AML-193 (cell line): Measurements from ENCODE around the gene ADSS1.
"Not testable (repeated sequence)": the region's sequence is repeated elsewhere in the genome, so short reads cannot be mapped to it uniquely, and the experiment has no call there.

Experiments
- DNase-seq, 2 experiments: peaks; one replicate each; lab custom pipeline; 2025; lab: John Stamatoyannopoulos, UW

Gene ADSS1

DNA sequence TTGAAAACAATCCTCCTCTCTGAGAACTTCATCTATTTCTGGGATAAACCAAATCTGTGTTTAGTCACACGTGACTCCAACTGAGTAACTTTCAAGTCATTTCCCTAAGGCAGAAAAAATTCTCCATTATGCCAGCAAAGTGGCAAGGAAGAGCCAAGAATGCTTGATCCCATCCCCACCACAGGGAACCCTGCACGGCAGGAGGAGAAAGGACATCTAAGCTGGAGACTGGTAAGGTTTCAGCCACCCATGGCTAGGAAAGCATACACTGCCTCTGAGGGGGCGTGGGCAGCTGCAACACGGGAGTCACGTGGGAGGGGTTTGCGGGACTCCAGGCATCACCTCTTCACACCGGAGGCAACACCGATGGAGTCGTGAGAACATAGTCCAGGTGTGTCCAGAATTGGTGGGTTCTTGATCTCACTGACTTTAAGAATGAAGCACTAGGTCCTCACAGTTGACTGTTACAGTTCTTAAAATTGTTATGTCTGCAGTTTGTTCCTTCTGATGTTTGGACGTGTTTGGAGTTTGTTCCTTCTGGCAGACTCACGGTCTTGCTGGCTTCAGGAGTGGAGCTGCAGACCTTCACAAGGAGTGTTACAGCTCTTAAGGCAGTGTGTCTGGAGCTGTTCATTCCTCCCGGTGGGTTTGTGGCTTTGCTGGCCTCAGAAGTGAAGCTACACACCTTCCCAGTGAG, 26.2 kb downstream of the ADSS1 start:
- no peak for DNase-seq

DNA sequence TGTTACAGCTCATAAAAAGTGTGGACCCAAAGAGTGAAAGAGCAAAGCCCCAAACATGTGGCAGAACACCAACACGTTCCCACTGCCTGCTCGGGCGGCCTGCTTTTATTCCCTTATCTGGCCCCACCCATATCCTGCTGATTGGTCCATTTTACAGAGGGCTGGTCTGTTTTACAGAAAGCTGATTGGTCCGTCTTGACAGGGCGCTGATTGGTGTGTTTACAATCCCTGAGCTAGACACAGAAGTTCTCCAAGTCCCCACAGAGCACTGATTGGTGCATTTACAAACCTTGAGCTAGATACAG, 26.7 kb downstream of the ADSS1 start:
- not testable (repeated sequence) for DNase-seq

DNA sequence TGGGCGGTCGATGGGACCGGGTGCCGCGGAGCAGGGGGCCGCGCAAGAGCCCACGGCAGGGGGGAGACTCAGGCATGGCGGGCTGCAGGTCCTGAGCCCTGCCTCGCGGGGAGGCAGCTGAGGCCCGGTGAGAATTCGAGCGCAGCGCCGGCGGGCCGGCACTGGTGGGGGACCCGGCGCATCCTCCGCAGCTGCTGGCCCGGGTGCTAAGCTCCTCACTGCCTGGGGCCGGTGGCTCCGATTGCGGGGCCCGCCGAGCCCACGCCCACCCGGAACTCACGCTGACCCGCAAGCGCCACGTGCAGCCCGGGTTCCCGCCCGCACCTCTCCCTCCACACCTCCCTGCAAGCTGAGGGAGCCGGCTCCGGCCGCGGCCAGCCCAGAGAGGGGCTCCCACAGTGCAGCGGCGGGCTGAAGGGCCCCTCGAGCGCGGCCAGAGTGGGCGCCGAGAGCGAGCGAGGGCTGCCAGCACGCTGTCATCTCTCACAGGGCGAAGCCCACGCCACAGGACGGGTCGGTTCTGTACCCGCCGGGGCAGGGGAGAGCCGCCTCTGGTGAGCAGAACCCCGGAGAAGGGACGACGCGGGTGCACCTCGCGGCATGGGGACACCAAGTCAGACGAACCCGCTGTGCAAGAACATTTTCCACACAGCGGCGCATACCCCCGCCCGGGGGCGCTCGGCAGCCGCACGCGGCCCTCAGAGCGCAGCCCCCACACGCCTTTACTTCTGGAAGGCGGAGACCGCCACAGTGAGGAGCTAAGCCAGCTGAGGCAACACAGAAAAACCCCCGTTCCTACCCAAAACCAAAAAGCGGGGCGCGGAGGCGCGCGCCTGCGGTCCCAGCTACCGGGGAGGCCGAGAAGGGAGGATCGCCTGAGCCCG, 27.8 kb downstream of the ADSS1 start:
- peak; percentile 40 to 54 for DNase-seq

DNA sequence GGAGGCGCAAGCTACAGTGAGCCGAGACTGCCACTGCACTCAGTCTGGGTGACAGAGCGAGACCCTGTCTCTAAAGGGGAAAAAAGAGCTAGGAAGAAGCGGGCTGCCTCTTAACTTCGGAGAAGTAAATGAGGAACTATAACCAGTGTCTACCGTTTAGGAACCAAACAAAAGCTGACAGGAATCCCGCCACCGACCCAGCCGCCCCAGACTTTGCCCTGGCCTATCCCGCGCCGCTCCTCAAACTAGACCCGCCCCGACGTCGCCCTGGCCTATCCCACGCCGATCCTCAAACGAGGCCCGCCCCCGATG, 28.4 kb downstream of the ADSS1 start:
- peak in 1 of 2 experiments; percentile 100 for DNase-seq

DNA sequence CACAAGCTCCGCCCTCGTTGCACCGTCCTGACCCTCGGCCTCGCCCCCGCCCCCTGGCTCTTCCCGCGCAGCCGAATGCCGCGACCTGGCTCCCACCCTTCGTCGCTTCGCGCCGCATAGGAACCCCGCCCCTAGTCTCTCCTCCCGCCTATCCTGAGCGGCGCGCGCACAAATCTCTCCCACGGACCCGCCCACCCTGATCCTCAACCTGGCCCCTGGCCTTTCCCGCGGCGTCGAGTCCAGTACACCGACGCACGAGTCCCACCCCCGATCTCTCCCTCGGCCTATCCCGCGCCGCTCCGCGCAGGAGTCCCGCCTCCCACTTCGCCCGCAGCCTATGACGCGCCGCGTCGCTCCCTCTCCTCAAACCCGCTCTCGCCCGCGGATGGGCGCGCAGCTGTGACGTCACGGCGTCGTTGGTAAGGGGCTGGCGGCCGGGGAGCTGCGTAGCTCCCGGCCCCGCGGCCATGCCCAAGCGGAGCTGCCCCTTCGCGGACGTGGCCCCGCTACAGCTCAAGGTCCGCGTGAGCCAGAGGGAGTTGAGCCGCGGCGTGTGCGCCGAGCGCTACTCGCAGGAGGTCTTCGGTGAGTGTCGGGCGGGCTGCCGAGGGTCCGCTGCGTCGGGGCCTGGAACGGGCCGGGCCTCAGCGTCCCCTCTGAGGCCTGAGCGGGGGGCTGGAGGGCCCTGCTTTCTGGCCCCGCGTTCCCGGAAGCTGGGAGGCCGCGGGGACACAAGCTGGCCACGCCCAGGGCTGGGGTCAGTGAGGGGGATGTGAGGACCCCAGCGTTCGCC, 28.9 kb downstream of the ADSS1 start, which contains the start of gene SIVA1:
SIVA1 (plus strand) TSS at position 413 of the 793 bp plus-strand sequence; CDS start at position 468, 55 bp downstream.
- DNase-seq: peak; percentile 99 to 100

DNA sequence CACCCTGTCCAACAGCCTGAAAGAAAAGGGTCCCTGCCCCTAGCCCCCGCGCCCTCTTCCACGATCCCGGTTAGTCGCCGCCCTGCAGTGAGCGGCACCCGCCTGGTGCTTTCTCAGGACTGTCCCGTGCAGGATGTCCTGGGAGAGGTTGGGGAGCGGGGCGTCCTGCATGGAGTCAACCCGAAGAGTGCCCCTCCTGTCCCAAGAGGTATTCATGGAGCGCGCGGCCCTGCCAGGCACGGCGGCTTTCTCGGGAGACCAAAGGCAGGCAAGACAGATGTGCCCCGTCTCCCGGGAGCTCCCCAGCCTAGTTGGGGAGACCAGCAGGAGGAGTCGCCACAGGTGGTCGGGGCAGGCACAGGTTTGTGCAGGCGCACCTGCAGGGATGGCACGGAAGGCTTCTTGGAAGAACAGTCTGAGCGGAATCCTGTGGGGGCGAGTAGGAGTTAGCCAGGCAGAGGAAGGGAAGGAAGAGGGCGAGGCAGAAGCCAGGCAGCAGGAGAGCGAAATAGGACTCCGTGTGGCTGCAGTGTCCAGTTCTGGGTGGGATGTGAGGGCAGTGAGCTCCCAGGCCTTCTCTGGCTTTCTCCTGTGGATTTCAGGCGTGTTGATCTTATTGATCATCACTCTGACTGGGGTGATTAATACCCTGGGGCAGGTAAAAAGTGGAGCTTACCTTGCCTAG, 29.6 kb downstream of the ADSS1 start:
- no peak for DNase-seq

DNA sequence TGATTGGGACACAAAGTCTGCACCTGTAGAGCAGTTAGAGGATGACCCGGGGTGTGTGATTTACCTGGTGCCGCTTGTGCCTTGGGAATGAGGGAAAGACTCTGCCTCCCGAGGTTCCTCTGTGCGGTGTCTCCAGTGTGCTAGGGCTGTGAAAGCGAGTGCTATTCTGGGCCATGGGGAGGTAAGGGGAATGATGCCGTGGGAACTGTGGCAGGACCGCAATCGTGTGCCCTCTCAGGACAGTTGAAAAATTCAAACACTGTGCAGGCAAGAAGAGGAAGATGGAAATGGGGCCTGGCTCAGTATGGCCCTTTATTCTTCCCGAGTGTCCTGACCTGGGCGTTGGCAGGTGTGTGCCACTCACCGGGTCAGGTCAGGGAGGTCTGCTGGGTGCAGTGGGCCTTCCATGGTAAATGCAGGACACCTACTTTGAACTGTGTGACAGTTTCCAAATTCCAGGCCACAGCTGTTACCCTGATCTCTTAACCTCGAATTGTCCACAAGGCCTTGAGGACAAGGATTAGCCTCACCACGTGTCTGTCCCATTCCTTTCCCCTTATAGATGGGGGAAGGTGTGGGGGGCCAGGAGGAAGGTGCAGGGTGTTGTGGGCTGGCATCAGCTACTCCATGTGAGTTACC, 30.3 kb downstream of the ADSS1 start:
- DNase-seq: no peak

DNA sequence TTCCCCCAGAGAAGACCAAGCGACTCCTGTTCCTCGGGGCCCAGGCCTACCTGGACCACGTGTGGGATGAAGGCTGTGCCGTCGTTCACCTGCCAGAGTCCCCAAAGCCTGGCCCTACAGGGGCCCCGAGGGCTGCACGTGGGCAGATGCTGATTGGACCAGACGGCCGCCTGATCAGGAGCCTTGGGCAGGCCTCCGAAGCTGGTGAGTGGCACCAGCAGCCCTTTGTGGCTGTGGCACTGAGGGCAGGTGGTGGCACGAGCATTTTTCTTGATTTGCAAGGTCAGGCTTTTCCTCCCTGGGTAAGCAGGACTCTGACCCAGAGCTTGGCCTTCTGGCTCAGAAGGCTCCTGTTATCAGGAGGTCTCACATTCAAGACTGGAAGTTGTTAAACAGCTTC, 31.6 kb downstream of the ADSS1 start:
- DNase-seq: no peak

DNA sequence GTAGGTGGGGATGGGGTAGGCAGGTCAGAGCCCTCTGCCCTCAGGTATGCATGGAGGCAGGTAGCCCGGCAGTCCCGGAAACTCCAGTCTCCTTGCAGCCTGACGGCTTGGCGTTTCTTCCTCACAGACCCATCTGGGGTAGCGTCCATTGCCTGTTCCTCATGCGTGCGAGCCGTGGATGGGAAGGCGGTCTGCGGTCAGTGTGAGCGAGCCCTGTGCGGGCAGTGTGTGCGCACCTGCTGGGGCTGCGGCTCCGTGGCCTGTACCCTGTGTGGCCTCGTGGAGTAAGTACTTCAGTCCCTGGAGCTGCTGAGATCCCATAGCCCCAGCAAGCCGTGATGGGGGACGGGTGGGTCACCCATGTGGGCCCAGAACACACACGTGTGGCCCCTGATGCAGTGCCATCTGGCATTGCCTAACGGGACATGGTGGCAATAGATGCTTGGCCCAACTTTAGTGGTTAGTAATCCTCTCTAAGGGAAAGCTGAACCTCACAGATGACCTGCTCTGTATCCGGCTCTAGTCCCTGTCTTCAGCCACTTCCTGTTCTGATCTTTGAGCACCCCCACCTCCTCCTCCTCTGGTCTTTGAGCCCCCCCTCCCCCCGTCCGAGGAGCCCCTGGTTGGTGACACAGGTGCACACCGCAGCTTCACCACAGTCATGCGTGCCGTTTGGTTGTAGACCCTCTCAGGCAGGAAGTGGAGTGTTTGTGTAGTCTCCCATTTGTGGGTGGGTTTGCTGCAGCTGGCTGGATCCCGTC, 32.6 kb downstream of the ADSS1 start:
- no peak for DNase-seq

DNA sequence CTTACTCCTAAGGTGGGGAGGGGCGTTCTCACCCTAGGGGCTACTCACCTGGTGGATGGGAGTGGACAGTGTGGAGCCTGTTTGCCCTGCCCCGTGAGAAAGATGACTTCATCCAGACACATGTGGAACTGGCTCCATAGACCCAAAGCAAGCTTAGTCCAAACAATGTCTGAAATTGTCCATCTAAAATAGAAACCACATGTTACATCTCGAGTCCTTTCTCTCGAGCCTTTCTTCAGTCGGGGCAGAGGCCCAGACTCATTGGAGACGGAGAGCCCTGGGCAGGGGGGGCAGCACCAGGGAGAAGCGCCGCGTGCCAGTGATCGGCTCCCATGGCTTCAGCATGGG, 33.2 kb downstream of the ADSS1 start:
- DNase-seq: no peak

DNA sequence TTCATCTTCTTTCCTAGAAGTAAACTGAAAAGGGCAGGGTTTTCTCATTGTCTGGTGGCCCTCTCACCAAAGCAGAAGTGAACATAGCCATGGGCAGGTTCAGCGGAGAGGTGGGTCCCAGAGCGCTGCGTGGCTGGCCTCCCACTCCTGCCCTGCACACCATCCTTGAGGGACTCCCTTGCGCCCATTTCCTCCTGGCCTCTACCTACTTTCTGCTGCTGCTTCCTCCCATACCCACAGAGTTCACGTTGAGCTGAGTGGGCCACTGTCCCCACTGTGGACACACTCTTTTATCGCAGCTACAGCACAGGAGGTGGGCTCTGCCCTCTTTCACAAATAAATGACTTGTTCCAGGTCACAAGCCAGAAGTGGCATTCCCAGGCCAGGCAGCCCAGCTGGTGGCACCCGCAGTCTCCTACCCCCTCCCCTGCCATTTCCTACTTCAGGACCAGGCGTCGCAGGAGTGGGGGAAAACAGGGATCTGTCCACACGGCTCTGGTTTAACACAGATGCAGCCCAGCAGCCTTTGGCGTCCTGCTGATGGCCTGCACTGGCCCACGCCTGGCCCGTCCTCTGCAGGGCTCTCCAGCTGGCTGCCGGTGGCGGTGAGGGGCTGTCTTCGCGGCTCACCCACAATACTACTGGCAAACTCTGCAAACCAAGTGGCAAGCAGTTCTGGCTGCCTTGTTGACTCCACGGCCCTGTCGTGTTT, 33.8 kb downstream of the ADSS1 start:
- DNase-seq: no peak

DNA sequence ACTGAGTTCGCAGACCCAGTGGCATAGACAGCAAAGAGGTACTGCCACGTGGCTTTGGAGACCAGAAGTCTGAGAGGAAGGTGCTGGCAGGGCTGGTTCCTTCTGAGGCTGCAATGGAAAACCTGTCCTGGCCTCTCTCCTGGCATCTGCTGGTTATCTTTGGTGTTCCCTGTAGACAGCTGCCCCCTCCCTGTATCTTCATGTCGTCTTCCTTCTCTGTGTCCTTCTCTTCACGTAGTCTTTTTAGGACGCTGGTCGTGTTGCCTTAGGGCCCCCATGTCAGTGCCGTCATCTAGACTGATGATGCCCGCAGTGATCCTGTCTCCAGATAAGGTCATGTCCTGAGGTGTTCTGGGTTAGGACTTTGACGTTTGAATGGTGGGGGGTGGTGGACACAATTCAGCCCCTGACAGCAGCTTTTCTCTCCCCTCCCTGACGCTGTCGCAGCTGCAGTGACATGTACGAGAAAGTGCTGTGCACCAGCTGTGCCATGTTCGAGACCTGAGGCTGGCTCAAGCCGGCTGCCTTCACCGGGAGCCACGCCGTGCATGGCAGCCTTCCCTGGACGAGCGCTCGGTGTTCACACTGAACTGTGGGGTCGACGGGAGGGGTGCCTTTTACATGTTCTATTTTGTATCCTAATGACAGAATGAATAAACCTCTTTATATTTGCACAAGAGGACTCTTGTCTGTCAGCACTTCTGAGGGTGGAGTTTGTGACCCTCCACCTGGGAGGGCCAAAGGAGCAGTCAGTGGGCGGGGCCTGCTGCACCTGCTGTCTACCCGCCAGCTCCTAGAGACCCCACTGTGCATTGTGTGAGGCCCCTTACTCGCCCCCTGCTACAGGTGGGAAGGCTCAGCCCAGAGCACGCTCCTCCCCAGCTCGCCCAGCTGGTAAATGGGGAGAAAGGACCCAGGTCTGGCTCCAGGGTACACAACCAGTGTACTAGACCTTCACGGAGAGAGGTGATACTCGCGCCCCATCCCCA, 35.2 kb downstream of the ADSS1 start:
- DNase-seq: no peak

DNA sequence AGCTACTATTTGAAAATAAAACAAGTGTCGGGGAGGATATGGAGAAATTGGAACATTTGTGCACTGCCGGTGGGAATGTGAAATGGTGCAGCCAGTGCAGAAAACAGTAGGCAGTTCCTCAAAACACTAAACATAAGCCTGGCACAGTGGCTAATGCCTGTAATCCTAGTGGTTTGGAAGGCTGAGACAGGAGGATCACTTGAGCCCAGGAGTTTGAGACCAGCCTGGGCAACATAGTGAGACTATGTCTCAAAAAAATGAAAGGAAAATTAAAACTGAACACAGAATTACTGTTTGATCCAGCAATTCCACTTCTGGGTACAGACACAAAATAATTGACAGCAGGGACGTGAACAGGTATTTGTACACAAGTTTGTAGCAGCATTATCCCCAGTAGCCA, 41.5 kb downstream of the ADSS1 start:
- no peak for DNase-seq

DNA sequence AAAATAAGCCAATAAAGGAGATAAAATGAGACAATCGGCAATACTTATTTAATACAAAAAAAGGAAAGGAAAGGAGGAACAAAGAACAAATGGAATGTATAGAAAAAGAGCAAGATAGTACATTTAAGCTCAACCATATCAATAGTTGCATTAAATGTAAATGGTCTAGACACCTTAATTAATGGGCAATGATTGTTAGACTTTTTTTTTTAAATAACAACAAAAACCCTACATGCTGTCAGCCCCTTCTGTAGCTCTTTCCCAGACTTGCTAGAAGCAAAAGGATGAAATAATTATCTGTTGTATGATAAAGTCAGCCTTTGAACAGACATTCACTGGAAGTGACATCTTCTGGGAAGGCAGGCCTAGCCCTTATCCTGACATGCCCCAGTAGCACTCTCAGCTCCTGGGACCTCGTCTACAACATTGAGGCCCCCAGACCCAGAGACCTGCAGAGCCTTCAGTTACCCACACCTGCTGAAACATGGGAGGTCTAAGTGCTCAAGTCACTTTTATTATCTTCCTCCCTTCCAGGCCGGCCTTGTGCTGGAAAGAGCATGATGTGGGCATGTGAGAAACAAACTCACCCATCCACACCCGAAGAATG, 42.3 kb downstream of the ADSS1 start:
- DNase-seq: no peak

DNA sequence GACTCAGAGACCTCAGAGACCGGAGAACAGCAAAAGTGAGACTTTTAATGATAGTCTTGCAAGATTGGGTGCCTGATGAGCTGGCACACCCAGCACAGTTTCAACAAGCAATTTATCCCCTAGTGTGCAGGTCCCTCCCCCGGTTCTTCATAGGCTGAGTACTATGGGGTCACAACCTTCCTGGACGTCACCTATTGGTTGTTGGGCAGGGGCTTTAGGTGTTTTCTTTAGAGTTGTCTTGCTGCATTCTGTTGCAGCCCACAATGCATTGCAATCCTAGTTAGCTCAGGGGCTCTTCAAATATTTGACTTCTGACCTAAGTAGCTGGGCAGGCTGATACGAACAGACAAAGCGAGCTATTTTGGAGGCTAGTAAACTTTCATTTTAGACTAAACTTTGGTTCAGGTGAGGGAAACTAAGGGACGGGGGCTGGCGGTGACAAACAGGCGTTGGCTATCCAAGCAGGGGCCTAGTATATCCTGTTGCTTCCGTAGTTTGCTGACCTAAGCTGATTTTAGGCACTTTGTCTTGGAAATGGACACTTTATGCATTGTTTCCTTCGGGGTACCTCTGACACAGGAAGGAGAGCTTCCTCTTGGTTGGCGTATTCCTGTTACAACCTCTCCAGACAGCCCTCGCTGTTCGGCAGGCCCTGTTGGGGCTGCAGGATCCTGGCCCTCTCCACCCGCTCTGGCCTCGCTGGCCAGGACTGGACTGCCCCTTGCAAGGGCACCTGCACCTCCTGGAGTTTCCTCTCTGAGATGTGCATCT, 43.0 kb downstream of the ADSS1 start:
- no peak for DNase-seq

DNA sequence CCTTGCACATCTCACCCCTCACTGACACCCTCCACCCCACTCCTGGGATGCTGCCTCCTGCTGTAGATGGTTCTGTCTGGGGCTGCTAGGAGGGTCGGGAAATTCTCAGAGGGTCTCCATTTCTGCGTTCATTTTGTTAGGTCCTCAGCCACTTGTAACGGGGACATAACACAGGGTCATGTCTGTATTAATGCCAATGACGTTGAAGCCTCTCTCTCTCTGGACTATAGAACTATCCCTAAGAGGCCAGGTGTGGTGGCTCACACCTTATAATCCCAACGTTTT, 43.5 kb downstream of the ADSS1 start:
- DNase-seq: no peak

DNA sequence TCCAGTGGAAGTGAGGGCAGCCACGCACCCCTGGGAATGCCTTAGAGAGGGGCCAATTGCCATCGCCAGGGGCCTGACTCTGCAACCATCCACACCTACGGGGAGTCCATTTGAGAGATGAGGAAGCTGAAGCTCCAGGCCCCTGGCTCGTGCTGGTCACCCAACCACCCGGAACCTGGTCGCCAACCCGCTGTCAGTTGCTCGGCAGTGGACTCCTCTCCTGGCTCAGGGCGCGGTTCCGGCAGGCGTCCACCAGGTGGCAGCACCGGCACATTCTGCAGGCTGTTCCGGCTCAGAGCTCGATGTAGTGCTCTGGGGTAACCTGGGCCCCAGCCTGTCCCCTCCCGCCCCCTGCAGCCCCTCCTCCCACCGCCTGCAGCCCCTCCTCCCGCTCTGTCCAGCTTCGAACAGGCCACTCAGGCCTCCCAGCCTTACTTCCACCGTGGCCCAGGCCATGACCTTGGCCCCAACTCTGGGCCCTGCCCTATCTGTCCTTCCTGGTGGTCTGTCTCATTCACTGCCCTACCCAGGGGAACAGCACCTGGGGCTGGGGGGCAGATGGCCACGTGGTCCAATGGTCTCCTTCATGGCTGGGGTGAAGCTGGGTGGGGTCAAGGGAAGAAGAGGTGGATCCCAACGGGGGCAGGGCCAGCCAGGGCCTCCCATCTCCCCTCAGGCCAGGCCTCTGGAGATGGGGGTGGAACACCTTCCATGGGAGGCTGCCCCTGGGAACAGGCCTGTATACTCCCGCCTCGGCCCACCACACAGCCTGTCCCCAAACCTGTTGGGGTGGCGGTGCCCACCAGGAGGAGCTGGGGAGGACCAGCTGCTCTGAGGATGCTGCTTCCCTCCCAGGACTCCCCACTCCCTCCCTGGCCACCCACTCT, 44.7 kb downstream of the ADSS1 start:
- peak; percentile 53 to 64 for DNase-seq
